Measurements from ENCODE around the gene KCNJ3. TPM values are rescaled to one million over a fixed set of nuclear protein-coding genes. Genes with fewer than 3 reads are reported as not detected.

Gene KCNJ3
- total and polyA plus RNA-seq, 5 donors from 2014 or later, result not detected

- H3K4me1 ChIP-seq (ENCODE audit: control insufficient read depth, insufficient read depth, low read length, poor library complexity, severe bottlenecking), result no peaks in the 10 kb centered on the region
- H3K27me3 Mint-ChIP-seq, result no peaks in the 10 kb centered on the region
- no peak overlapping the region for H3K4me3 Mint-ChIP-seq
- H3K9me3 Mint-ChIP-seq, result peaks cover 0 to 18% (median 4%) of the 10 kb centered on the region in 7 donors
- ATAC-seq (ENCODE audit: low read depth in 2 of 2), result no peak
- no peaks in the 10 kb centered on the region for H3K9me3 ChIP-seq (ENCODE audit: control insufficient read depth in 2 of 2, low read length in 2 of 2)
- no peaks in the 10 kb centered on the region for H3K36me3 Mint-ChIP-seq
- H3K27ac Mint-ChIP-seq, result no peak overlapping the region
- no peak overlapping the region for H3K4me3 ChIP-seq (ENCODE audit: low read depth, low read length)
- no peak for DNase-seq
- no peaks in the 10 kb centered on the region for H3K36me3 ChIP-seq (ENCODE audit: control insufficient read depth, insufficient read depth, low read length)
- no peaks in the 10 kb centered on the region for H3K27me3 ChIP-seq (ENCODE audit: control insufficient read depth, insufficient read depth, low read length)
- no peaks in the 10 kb centered on the region for H3K4me1 Mint-ChIP-seq
- H3K27ac ChIP-seq (ENCODE audit: insufficient read depth, low read length, poor library complexity, severe bottlenecking), result no peak overlapping the region
Observed at GRCh38 chr2:154901063-154901462, 202.6 kb downstream of the KCNJ3 start.

Data from CD4-positive, CD25-positive, alpha-beta regulatory T cell (primary cell).